Fibroblast of upper back skin (primary cell): ENCODE results near the gene DSCAML1.
A peak's percentile ranks its signal among the peaks of the same experiment; 100 is the strongest.

Experiments used
- DNase-seq: peaks from one replicate; pipeline ENCODE4 v3.0.0-alpha.2; 2013

DSCAML1 gene, protein sequence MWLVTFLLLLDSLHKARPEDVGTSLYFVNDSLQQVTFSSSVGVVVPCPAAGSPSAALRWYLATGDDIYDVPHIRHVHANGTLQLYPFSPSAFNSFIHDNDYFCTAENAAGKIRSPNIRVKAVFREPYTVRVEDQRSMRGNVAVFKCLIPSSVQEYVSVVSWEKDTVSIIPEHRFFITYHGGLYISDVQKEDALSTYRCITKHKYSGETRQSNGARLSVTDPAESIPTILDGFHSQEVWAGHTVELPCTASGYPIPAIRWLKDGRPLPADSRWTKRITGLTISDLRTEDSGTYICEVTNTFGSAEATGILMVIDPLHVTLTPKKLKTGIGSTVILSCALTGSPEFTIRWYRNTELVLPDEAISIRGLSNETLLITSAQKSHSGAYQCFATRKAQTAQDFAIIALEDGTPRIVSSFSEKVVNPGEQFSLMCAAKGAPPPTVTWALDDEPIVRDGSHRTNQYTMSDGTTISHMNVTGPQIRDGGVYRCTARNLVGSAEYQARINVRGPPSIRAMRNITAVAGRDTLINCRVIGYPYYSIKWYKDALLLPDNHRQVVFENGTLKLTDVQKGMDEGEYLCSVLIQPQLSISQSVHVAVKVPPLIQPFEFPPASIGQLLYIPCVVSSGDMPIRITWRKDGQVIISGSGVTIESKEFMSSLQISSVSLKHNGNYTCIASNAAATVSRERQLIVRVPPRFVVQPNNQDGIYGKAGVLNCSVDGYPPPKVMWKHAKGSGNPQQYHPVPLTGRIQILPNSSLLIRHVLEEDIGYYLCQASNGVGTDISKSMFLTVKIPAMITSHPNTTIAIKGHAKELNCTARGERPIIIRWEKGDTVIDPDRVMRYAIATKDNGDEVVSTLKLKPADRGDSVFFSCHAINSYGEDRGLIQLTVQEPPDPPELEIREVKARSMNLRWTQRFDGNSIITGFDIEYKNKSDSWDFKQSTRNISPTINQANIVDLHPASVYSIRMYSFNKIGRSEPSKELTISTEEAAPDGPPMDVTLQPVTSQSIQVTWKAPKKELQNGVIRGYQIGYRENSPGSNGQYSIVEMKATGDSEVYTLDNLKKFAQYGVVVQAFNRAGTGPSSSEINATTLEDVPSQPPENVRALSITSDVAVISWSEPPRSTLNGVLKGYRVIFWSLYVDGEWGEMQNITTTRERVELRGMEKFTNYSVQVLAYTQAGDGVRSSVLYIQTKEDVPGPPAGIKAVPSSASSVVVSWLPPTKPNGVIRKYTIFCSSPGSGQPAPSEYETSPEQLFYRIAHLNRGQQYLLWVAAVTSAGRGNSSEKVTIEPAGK (N-terminal part only)

DNA sequence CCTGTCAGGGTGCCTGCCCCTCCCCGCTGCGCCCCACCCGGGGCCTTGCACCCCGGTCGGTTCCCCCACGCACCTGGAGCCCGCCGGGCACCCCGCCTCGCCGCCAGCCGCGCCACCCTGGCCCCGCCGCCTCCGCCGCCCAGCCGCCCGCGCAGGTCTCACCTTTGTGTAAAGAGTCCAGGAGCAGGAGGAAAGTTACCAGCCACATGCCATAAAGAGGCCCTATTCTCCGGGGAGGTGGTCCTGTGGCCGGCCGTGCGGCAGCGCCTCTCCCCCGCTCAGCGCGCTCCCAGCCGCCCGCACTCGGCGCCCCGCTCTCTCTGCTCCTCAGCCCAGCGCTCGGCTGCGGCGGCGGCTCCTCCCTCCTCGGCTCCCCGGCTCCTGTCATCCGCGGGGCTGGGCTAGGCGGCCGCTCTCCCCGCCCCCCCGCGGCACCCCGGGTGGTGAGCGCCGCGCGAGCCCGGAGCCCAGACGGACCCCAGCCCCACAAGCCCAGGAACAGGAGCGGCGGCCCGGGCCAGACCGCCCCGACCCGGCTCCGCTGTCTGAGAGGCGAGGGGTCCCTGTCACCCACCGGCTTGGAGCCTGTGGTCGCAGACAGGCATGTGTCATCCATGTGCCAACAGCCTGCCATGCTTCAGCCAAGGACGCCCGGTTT lies at the start of gene DSCAML1:
DSCAML1 (minus strand) TSS at position 345 of the 658 bp plus-strand sequence; CDS start at position 208, 137 bp downstream.
- DNase-seq, result no peak

DNA sequence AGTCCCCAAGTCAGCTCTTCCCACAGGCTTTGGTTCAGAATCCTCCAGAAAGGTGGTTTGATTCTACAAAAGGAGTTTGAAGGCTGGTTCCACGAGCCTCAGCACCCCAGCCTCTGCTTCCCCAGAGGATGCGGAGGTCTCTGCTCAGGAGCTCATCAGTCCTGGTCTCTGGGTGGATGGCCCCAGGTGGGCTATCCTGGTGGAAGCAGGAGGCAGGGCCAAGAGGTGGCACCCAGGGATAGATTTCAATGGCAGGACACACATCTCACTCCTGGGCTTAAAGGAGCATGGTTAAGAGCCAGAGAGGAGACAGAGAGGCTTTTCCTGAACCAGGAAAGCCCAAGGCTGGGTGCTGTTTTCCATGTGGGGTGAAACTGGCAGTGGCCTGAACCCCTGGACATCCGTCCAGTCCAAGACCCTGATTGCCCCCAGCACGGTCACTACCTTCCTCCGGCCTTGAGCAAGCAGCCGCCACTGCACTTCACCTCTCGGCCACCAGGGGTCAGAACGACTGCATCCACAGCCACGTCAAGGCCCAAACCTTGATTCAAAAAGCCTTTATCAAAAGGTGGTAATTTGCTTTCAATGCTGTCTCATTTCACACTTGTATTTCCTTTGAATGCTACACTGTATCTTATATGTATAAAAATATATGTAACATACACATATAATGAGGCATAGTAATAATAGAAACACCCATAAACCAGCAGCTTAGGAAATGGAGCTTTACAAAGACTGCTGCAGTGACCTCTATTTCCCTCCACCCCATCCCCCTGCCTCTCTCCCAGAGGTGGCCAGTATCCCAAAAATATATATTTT lies 46.9 kb upstream of the DSCAML1 start:
- peak; percentile 52 for DNase-seq

DNA sequence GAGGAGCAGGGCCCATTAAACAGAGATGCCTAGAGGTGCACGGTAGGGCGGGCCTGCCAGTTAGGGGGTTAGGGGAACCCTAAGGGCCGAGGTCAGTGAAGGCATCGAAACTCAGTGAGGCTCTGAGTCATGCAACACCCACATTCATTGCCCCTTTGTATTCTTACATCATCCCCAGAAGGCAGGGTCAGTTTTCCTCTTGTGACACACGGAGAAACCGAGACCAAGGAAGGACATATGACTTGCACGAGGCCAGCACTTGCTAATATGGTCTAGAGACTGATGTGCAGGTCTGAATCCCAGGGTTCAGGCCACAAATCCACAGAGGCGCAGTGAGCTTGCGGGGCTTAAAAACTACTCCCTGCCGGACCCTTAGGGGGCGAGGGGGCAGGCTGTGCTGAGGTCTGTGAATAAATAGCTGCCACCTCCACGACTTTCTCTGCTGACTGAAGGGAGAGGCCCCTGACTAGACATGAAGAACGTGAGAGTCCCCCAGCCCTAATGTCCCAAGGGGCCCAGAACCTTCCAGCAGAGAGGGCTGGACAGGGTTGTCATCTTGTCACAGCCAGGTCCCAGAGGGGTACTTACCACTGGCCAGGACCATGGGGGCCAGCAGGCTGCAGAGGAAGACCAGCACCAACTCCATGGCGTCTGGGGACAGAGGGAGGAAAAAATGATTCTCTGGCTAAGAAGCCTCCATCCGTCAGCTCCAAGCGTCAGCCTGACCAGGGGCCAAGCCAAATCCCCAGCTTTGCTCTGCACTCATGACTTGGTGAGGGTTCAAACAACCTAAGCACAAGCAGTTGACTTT lies 45.3 kb upstream of the DSCAML1 start:
- no peak for DNase-seq

DNA sequence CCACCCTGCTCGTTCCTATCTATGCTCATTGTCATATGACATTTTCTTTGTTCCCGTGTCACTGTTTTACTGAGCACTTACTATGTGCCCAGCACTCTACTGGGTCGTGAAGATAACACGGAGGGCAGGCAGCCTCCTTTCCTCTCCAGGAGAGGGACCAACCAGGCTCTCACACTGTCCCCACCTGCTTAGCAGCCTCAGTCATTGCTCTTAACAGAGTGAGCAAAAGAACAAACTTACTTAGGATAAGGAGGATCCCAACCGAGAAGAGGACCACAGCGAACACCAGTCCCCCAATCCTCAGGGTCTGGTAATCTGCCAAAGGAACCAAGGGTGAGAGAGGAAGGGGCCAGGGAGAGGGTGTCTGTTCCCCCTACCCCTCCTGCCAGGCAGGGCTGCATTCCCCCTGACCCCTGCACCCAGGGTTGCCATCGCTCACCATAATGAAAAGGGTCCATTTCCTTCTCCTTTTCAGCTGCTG lies 44.6 kb upstream of the DSCAML1 start:
- no peak for DNase-seq

DNA sequence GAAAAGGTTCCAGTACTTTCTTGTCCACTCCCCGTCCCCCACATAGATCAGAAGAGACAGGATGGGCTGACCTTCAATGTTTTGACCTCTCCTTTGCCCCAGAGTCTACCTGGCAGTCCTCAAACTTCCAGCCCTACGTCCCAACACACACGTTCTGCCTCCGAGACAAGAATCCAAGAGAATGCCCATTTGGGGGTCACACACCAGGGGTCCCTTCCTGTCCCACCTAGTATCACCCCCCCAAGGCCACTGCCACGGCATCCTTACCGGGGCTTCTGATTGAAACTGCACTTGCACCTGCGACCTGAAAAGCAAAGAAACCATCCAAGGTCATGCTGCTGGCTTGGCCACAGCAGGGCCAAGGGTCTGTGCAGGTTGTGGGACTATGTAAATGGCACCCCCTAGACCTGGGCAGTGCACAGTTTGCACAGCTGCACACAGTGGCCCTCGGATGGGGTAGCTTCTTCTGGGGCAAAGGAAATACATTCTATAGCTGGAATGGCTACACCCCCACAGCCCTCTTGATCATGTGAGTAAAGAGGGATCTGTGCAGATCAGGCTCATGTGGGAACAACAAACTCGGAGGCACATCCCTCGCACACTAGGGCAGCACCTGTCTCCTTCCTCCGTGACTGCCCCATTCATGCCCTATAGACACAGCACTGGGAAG lies 44.0 kb upstream of the DSCAML1 start:
- no peak for DNase-seq

DNA sequence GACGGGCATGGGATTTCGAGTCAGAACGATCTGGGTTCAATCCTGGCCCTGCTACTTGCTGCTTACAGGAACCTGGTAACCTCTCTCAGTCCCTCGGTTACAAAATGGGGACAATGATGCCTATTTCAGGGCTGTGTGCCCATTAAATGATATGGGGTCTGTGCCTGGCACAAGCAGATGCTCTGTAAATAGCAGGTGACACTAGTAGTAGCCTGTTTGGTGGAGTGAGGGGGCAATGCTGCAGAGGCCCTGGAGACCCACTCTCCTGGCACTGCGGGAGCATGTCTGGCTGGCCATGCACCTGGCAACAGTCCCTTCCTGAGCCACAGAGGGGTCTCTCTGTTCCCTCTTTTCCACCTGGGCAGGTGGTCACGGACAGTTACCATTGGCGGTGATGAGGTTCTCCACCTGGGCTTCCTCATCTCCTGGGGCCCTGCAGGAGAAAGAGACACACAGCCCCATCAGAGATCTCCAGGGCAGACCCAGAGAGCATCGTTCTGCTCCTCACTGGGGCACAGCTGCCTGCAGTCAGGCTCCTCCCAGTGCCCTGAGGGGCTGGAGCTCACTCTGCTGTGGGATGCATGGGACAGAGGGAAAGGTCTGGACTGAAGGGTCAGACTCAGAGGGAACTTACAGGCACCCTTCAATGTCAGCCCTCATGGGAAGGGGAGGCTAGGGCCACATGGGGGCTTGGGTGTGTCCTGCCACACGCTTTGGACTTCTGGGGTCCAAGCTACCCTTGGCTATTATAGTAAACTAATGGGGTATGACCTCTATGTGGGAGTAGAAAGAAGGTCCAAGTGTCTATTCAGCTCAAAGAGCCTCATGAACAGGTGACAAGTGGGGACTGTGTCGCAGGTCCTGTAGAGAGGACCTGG lies 43.2 kb upstream of the DSCAML1 start:
- DNase-seq, result no peak

DNA sequence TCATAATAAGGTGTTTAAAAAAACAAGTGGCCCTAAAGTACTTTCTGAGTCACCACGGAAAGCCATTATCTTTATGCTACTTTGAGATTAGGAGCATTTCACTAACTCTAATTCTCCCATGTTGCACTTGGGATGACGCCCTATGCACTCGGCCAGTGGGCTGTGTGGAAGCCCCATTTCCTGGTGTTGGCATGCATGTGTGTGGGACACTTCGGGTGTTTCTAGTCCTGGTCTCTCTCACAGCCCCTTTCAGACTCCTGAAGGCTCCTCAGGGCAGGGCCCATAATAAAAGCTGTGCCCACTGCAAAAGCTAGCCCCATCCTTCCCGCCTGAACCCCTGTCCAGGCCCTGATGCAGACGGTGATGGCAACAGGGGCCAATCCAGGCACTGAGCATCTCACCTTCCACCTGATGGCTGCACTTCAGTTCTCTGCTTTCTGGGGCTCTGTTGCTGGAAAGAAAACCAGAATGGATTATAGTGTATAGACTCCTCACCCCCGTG lies 42.4 kb upstream of the DSCAML1 start:
- DNase-seq, result no peak

DNA sequence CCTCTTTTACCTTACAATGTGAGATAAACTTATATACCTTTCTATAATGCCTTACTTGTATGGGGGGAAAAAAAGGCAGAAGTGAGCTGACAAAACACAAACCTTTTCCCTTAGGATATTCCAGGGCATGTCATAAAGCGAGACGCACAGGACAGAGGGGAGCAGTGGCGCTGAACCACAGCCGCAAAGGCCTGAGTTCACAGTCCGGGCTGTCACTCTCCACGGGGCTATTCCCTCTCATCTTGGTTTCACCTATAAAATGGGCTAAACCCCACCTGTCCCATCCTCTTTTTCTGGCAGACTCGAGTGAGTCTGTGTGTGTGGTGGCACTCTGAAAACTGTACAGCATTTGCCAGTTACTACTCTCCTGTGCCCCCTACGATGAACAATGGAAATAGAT lies 41.9 kb upstream of the DSCAML1 start:
- no peak for DNase-seq

DNA sequence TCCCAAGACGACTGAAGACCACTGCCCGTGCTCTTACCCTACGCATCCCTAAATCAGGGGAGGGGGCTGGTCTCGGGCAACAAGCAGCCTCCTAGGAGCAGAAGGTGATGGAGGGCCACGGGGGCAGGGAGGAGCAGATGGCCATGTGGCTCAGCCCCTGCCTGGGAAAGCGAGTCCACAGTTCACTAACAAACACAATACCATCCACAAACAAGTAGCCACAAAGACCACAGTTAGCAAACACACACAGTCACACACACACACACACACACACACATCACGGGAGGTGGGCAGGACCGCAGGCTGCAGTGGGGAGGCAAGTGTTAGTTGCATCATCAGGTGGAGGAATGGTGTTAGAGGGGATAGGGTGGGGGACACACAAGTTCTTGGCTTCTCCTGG lies 40.8 kb upstream of the DSCAML1 start:
- no peak for DNase-seq

DNA sequence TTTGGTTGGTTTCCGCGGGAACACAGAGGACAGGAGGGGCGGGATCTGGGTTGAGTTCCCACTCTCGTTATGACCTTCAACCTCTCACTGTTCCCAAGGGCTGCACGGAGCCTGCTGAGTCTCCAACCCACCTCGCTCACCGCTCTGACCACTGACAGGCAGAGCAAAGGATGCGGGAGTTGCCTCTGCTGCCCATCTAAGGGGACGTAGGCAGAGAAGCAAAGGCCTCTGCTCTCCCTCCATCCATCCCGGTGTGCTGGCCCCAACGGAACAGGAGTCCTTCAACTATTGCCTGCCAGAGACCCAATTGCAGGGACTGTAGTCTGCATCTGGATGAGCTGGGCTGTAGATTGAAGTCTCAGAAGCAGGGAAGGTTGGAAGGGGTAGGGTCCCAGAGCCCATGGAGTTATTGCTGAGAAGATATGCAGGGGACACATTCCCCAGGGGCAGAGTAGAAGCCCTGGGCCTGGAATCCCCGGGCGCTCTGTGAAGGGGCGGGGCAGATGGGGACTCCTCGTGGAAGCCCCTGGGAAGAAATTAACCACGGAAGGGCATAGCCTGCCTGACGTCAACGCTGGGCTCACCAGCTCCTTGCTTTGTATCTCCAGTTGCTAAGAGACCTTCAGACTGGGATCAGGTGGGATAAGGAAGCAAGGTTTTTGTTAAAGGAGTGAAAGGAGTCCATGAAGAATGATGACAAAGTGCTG lies 40.2 kb upstream of the DSCAML1 start:
- DNase-seq, result no peak

DNA sequence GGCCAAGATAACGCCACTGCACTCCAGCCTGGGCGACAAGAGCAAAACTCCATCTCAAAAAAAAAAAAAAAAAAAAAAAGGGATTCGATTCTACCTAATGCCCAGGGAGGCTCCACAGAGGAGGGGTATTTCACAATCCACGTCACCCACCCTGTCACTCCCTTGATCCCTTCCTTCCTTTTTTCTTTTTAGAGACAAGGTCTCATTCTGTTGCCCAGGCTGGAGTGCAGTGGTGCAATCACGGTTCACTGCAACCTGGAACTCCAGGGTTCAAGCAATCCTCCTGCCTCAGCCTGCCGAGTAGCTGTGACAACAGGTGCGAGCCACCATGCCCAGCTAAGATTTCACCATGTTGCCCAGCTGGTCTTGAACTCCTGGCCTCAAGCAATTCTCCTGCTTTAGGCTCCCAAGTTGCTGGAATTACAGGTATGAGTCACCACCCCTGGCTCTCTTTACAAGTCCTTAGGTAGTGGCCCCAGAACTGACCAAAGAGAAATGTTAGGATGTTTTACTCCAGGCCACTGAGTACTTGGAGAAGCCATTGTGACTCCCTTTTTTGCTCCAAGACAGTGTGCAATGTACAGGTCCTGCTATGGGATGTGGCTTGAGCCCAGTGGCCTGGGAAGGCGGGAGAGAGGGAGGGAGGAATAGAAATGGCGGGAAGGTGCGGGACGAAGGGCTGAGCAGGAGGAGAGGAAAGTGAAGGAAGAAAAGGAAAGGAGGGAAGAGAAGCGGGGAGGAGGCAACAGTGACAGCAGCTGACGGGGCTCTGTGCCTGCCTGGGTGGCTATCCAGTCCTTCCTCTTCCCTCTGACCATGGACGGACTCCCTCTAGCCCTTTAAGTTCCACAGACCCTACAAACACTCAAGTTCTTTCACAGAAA lies 39.3 kb upstream of the DSCAML1 start:
- no peak for DNase-seq

DNA sequence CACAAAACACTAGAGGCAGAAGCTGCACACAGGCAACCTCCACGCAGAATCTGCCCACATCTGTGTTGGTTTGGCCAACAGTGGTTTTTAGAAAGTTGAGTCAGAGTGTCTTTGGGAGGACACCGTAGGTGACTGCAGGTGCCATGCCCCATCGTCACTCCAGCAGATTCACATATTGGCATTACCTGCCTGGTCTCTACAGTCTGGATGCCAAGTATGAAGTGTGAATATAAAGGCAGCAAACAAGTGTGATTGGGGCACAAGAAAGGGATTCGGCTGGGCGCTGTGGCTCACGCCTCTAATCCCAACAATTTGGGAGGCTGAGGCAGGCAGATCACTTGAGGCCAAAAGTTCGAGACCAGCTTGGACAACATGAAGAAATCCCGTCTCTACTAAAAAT lies 38.6 kb upstream of the DSCAML1 start:
- DNase-seq, result no peak

DNA sequence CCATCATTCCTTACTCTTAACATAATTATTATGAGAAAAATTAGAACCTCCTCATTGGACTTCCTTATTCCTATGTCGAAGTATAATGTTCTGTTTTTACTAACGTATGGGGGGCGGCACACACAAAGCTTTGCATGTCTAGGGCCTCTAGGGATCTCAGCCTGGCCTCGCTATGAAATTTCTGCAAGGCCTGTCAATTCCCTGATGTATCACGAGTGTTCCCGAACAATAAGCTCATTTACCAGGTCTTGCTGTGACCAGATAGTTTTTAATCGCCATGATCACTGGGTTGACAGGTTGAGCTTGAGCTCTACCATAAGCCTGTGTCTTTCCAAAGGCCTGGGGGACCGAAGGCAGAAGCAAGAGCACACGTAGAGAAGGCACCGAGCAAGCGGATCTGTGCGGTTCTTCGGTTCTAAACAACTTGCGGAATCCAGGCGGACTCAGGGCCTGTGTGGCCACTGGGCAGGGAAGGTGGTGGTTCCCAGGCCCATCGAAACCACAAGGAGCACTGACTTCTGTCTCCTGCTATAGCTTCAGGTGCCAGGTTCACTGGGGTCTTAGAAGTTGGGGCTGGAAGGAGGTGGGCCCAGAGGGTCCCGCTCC lies 37.9 kb upstream of the DSCAML1 start:
- DNase-seq, result no peak

DNA sequence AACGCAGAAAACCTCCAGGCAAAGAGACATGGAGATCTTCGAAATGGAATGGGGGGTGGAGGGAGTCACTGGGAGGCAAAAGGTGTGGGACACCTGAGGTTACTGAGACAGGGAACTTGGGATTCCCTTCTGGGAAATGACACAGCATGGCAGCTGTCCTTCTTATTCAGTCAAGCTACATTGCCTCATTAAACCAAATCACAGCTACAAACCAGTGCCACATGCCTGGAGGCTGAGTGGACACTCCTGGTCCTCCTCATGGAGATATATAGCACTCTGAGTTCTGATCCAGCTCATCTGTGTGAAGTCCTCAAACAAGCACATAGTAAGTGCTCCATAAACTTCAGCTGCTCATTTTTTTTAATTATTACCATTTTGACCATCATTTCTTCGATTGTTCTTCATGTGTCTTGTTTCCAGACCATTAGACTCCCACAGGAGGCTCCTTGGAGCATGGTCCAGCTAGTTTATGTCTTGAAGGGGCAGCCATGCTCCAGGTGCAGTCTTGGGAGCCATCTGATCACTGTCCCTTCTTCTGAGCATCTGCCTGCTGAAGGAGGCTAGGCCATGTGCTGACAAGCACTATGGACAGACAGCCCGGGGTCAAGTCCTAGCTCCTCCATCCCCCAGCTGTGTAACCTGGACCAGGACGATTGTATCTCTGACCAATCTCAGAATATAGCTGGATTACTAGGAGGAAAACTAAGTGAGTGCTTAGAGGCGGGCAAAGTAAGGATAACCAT lies 37.2 kb upstream of the DSCAML1 start:
- no peak for DNase-seq

DNA sequence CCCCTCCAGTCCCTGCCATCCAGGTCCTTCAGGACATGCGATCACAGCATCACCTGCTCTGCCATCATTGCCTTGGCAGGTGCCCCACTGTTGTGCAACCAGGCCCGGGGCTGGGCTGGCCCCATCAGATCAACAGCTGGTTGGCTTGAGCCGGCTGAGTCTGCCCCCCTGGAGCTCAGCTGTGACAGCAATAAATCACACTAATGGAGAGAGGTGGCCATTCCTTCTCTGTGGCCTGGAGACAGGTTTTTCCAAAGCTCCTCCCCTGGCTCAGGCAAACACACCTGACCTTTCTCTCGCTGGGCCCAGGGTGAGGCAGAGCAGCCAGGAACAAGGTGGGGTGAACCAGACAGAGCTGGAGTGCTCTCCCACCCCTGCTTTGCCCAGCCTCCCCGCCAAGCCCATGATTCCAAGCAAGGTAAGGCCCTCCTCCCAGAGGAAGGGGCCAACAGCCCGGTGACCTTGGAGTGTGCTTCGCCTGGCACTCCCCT lies 36.4 kb upstream of the DSCAML1 start:
- DNase-seq, result no peak

DNA sequence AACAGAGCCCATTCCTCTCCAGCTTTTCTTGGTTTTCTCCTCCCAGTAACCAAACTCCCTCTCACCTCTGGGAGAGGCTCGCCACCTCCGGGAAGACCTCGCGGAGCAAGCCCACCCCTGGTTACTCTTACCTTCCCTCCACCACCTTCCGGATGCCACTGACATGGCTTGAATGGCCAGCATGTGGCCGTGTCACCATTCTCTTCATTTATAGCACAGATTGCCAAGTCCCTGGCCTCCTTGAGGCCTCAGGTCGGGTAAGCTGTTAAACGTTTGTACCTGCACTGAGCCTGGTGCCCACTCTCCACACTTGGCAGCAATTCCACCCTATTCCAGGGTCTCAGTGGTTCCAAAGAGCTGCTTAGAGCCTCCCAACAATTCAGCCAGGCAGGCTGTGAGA lies 35.5 kb upstream of the DSCAML1 start:
- DNase-seq, result no peak
